CD4-positive, alpha-beta T cell (primary cell): Measurements from ENCODE around the gene NUDT14. TPM values are rescaled to one million over a fixed set of nuclear protein-coding genes. Genes with fewer than 3 reads are reported as not detected.

Experiments
- ATAC-seq: fragments of 200-7000 bp; cut with Tn5 transposase; one replicate; pipeline ENCODE4 v1.10.0; 2022; ENCODE audit warnings: mild to moderate bottlenecking; ENCODE audit not compliant: poor library complexity
- CTCF ChIA-PET: fragments of 350-600 bp; sonication (Branson Sonifier 250); formaldehyde crosslinking; loops from one replicate; lab custom pipeline; 2021; ENCODE audit warnings: antibody characterized with exemption, inconsistent platforms; lab: Charles Lee
- POLR2A ChIA-PET: fragments of 350-600 bp; sonication (Branson Sonifier 250); formaldehyde crosslinking; loops from one replicate; lab custom pipeline; 2021; ENCODE audit warnings: antibody characterized with exemption, inconsistent platforms; lab: Charles Lee
- DNase-seq, 14 experiments: peaks; one replicate each; pipeline ENCODE4 v3.0.0-alpha.2; 2013 to 2020; ENCODE audit warnings: mixed read lengths in 2 of 14
- H3K27ac ChIP-seq, 2 donors: one replicate each; pipeline versions ENCODE4 v1.5.1 to v1.7.0; 2013; ENCODE audit warnings: low read length in 2 of 2, low read depth in 1 of 2, mild to moderate bottlenecking in 1 of 2
- H3K27me3 ChIP-seq, 2 experiments: 1 replicate in 1 of 2; 2 replicates in 1 of 2; pipeline versions ENCODE4 v1.6.1 to v1.7.0; 2013; ENCODE audit warnings: low read length in 2 of 2, control low read depth in 1 of 2, mild to moderate bottlenecking in 1 of 2, moderate library complexity in 1 of 2; ENCODE audit not compliant: insufficient read depth in 2 of 2, control insufficient read depth in 1 of 2
- H3K36me3 ChIP-seq: one replicate; pipeline ENCODE4 v1.6.1; 2013; ENCODE audit warnings: low read length, control low read depth; ENCODE audit not compliant: insufficient read depth
- H3K4me1 ChIP-seq: one replicate; pipeline ENCODE4 v1.6.1; 2013; ENCODE audit warnings: low read length, control low read depth; ENCODE audit not compliant: insufficient read depth
- H3K4me3 ChIP-seq: one replicate; pipeline ENCODE4 v1.5.1; 2013; ENCODE audit warnings: mild to moderate bottlenecking, low read length, moderate library complexity
- H3K9me3 ChIP-seq, 2 experiments: 1 replicate in 1 of 2; 2 replicates in 1 of 2; pipeline versions ENCODE4 v1.6.1 to v1.7.0; 2013; ENCODE audit warnings: low read length in 2 of 2, mild to moderate bottlenecking in 2 of 2, control low read depth in 1 of 2, moderate library complexity in 1 of 2; ENCODE audit not compliant: control insufficient read depth in 1 of 2, insufficient read depth in 1 of 2
- H3K27ac Mint-ChIP-seq: one replicate; pipeline ENCODE4 v1.8.0; 2020; ENCODE audit warnings: mixed read lengths
- H3K27me3 Mint-ChIP-seq: one replicate; pipeline ENCODE4 v1.8.0; 2021; ENCODE audit warnings: mixed read lengths
- H3K36me3 Mint-ChIP-seq: one replicate; pipeline ENCODE4 v1.8.0; 2021; ENCODE audit warnings: low read depth, mixed read lengths
- H3K4me1 Mint-ChIP-seq: one replicate; pipeline ENCODE4 v1.8.0; 2021; ENCODE audit warnings: low read depth, mixed read lengths
- H3K4me3 Mint-ChIP-seq: one replicate; pipeline ENCODE4 v1.8.0; 2020; ENCODE audit warnings: mild to moderate bottlenecking, mixed read lengths
- H3K9me3 Mint-ChIP-seq: one replicate; pipeline ENCODE4 v1.8.0; 2020; ENCODE audit warnings: mixed read lengths
- intact Hi-C, 2 experiments: fragments of 100-400 bp; cut with DNase I in 1 of 2; cut with micrococcal nuclease in 1 of 2; formaldehyde crosslinking; loops; one replicate each; pipeline versions ENCODE4 v1.15.1 to v1.9.0; 2023 to 2025; cut with DNase I, micrococcal nuclease
- total RNA-seq, 174 experiments: library from RNA in 2 of 174; stranded (reverse) in 2 of 174; gene quantifications; one replicate each; pipeline ENCODE4 v1.2.3 and lab custom pipeline; 2021 to 2026
- TF ChIP-seq, protein P1 (sequence below): fragments of 200-600 bp; IDR thresholded peaks from one replicate; pipeline ENCODE4 v1.8.0; 2022; ENCODE audit warnings: antibody characterized with exemption, mild to moderate bottlenecking

The NUDT14 gene
- total RNA-seq, 2 experiments from 2014 or later: 9.0 to 9.2 TPM

DNA sequence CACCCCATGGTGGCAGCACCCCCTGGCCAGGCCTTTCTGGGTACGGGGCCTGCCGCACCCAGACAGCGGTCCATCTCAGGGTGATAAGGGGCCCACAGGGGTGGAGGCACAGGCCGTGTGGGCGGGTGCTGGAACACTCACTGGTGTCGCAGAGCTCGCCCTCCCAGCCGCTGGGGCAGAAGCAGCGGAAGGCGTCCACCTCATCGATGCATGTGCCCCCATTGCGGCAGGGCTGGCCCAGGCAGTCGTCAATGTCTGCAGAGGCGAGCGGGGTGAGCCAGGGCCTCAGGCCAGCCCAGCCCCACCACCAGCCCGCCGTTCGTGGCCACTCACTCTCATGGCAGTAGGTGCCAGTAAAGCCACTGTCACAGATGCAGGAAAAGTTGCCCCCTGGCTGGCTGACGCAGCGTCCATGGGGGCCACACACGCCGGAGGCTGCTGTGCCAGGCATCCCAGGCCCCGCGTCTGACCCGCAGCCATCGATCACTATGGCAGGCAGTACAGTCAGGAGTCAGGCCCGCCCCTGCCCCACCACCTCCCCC lies 32.4 kb downstream of the NUDT14 start:
- ChIA-PET CTCF (no interaction called here), POLR2A (no interaction called here)
- Histone ChIP-seq H3K27ac (no peak overlapping the region), H3K4me3 (no peak overlapping the region), H3K9me3 (no peaks in the 10 kb centered on the region), H3K36me3 (no peaks in the 10 kb centered on the region), H3K27me3 (no peaks in the 10 kb centered on the region), H3K4me1 (no peaks in the 10 kb centered on the region)
- Mint-ChIP-seq H3K27me3 (no peaks in the 10 kb centered on the region), H3K4me3 (no peak overlapping the region), H3K4me1 (no peaks in the 10 kb centered on the region), H3K27ac (no peak overlapping the region), H3K9me3 (no peaks in the 10 kb centered on the region), H3K36me3 (no peaks in the 10 kb centered on the region)
- TF ChIP-seq, protein P1, sequence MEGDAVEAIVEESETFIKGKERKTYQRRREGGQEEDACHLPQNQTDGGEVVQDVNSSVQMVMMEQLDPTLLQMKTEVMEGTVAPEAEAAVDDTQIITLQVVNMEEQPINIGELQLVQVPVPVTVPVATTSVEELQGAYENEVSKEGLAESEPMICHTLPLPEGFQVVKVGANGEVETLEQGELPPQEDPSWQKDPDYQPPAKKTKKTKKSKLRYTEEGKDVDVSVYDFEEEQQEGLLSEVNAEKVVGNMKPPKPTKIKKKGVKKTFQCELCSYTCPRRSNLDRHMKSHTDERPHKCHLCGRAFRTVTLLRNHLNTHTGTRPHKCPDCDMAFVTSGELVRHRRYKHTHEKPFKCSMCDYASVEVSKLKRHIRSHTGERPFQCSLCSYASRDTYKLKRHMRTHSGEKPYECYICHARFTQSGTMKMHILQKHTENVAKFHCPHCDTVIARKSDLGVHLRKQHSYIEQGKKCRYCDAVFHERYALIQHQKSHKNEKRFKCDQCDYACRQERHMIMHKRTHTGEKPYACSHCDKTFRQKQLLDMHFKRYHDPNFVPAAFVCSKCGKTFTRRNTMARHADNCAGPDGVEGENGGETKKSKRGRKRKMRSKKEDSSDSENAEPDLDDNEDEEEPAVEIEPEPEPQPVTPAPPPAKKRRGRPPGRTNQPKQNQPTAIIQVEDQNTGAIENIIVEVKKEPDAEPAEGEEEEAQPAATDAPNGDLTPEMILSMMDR: no peak
- intact Hi-C loops: no loop called here
- ATAC-seq (no peak), DNase-seq (peak in 1 of 14 experiments; percentile 3)

DNA sequence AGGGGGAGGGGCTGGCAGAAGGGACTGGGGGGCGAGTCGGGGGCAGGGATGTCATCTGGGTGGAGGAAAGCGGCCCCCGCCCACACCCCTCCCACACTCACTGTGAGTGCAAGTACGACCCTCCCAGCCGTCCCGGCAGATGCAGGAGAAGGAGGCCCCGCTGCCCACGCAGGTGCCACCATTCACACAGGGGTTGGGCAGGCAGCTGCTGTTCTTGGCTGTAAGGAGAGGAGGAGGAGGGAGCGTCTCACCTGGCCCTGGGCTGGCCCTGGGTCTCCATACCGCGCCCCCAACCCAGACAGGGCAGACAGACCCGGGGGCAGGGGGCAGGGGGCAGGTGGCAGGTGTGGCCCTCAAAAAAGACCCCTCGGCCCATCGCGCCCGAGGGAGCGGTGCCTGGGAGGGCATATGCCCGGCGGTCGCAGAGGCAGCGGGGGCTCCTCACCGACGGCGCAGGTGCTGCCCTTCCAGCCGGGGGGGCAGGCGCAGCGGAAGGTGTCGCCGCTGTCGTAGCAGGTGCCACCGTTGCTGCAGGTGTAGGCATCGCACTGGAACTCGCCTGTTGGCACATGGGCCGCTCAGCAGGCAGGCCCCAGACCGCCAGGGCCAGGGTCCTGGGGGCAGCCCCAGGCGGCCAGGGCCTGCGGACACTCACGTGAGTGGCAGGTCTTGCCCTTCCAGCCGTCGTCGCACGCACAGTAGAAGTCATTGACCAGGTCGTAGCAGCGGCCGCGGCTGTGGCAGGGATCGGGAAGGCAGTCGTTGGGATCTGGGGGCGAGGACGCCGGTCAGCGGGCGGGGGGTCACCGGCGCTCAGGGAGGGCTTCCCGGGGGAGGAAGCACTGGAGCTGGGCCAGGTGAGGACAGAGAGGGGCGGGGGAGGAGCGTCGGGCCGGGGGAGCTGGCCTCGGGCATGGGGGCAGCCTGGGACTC lies 33.2 kb downstream of the NUDT14 start:
- DNase-seq (peak in 1 of 14 experiments; percentile 2), ATAC-seq (no peak)
- POLR2A ChIA-PET: no interaction called here
- H3K4me1 Mint-ChIP-seq: no peaks in the 10 kb centered on the region
- TF ChIP-seq, protein P1: no peak
- intact Hi-C loops: no loop called here
- CTCF ChIA-PET: no interaction called here
- H3K27me3 Mint-ChIP-seq: no peaks in the 10 kb centered on the region
- no peaks in the 10 kb centered on the region for H3K36me3 ChIP-seq
- H3K4me1 ChIP-seq: no peaks in the 10 kb centered on the region
- peaks cover 0 to 4% of the 10 kb centered on the region in 2 experiments for H3K9me3 ChIP-seq
- H3K27ac ChIP-seq: no peak overlapping the region
- H3K27me3 ChIP-seq: no peaks in the 10 kb centered on the region
- no peak overlapping the region for H3K4me3 Mint-ChIP-seq
- H3K36me3 Mint-ChIP-seq: no peaks in the 10 kb centered on the region
- H3K27ac Mint-ChIP-seq: no peak overlapping the region
- no peak overlapping the region for H3K4me3 ChIP-seq
- no peaks in the 10 kb centered on the region for H3K9me3 Mint-ChIP-seq

DNA sequence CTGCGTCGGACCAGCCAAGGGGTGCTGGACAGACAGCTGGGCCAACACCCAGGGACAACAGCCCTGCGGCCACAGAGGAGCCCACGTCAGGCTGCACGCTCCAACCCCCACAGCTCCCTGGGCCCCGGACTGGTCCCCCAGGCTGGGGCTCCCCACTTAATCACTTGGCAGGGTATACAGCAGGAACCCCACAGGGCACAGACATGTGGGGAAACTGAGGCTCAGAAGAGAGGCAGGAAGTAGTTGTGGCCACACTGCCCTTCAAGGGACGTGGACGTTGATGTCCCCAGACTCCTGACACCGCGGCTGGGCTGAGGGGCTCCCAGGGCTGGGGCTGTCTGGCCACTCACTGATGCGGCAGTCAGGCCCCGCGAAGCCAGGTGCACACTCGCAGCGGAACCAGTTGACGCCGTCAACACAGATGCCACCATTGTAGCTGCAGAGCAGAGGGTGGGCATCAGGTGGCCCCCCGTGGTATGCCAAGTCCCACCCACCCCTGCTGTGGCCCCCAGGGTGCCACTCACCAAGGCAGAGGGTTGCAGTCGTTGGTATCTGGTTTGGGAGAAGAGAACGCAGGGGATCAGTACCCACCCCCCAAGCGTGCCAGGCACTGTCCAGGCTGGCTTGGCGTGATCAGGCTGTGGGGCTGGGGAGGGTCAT lies 34.0 kb downstream of the NUDT14 start:
- DNase-seq: peak in 1 of 14 experiments; percentile 4
- Mint-ChIP-seq H3K4me3 (no peak overlapping the region), H3K9me3 (no peaks in the 10 kb centered on the region), H3K27me3 (no peaks in the 10 kb centered on the region), H3K27ac (no peak overlapping the region), H3K4me1 (no peaks in the 10 kb centered on the region), H3K36me3 (no peaks in the 10 kb centered on the region)
- ChIA-PET CTCF (no interaction called here), POLR2A (no interaction called here)
- TF ChIP-seq, protein P1: no peak
- Histone ChIP-seq H3K4me3 (no peak overlapping the region), H3K36me3 (no peaks in the 10 kb centered on the region), H3K9me3 (peaks cover 0 to 4% of the 10 kb centered on the region in 2 experiments), H3K4me1 (no peaks in the 10 kb centered on the region), H3K27me3 (no peaks in the 10 kb centered on the region), H3K27ac (no peak overlapping the region)
- ATAC-seq: no peak
- intact Hi-C loops: no loop called here
